ENCODE data around the gene KANTR.
"Not testable (repeated sequence)": the region's sequence is repeated elsewhere in the genome, so short reads cannot be mapped to it uniquely, and the experiment has no call there.

KANTR gene

DNA sequence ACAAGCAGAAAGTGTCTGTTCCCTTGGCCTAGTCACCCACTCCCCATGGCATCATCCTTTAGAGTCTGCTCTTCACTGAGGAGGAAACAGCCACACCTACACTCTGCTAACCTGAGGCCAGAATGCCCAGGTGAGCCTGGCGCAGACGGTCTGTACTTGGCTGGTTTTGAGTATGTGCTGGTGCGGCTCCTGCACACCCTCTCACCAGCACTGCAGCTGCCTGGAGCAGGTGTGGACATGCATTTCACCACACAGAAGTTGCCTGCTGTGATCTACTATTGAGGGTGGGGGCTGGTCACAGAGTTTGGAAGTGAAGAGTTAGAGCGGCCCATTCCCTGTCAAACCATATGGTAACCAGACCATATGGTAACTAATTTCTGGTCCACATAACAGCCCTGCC lies 39.5 kb downstream of the KANTR start:
- no peak for DNase-seq

- DNase-seq: no peak
These were observed 41.6 kb downstream of the KANTR start for GRCh38 chrX:53135581-53135980.

DNA sequence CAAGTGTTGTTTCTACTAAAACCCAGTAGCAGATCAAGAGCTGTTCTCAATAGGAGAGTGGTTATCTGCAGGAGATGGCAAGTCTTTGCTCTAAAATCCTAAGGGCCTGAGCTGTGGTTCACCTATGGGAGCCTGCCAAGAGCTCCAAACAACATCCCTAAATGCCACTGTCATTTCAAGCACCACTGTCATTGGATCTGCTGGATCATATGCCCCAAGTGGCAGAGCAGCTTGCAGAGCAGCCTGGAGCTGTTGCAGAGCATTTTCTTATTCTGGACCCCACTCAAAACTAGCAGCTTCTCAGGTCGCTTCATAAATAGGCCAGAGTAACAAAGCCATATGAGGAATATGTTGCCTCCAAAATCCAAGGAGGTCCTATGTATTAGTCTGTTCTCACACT lies 59.6 kb downstream of the KANTR start:
- DNase-seq: no peak

- DNase-seq: no peak
These were observed 61.7 kb downstream of the KANTR start for GRCh38 chrX:53155512-53156206.

DNA sequence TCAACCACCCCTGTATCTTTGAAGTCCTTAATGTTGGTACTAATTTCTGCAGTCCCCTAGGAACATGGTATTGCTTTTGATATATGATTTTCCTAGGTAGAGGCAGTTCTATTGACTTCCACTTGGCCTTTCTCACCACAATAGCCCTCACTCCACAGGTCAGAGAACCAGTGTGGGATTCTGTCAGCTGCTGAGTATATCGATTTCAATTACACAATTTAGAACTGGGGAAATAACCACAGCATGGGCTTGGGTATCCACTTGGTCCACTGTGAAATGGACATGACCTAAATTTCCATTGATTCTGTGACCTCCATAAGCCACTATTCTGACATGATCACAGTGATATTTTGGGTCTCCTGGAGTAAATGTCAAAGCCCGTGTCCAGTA lies 62.3 kb downstream of the KANTR start:
- no peak for DNase-seq

- no peak for DNase-seq
These were observed 65.2 kb downstream of the KANTR start for GRCh38 chrX:53159184-53159583.

- no peak for DNase-seq
These were observed 66.5 kb downstream of the KANTR start for GRCh38 chrX:53160297-53160983.

- no peak for DNase-seq
These were observed 69.5 kb downstream of the KANTR start for GRCh38 chrX:53163436-53163835.

- DNase-seq: not testable (repeated sequence)
These were observed 70.6 kb downstream of the KANTR start for GRCh38 chrX:53164566-53164965.

DNA sequence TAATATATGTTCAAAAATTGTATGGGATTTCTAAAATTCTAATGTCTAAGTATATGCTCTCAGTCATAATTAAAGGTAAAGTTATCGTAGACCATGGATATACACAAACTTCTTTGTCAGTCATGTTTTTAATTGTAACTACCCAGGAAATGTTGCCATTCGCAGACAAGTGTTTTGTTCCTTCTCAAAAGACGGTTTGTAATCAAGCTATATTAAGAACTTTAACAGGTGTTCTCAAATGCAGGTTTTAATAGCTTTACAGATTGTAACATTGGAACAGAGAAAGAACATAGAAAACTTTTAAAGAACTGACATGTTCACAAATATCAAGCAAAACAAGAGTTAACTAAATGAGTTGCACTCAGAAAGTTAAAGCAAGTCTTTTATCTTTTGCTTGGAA lies 72.2 kb downstream of the KANTR start:
- DNase-seq: no peak

DNA sequence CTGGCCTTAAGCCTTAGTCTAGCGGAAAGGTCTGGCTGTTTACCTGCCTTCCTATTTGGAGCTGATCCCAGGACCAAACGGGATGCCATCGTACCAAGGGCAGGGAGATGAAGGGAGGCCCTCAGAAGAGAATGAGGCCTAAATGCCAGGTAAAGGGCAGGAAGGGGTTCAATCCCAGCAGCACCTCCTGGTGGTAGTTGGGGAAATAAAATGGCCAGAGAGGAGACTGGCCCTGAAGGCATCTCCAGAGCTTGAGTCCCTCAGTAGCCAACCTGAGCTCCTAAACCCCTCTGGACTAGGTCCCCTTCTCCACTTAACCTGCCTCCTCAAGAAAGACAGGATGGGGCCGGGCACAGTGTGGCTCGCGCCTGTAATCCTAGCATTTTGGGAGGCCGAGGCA lies 77.4 kb downstream of the KANTR start:
- no peak for DNase-seq
